ENCODE data around the gene TPSAB1.

The TPSAB1 gene

GRCh38 chr16:1211451-1212268, 28.8 kb upstream of the TPSAB1 start:
- H3K36me3 ChIP-seq (ENCODE audit: low read depth), result no peaks in the 10 kb centered on the region
- ATAC-seq (ENCODE audit: low read depth), result no peak
- DNase-seq (ENCODE audit: low spot score), result no peak
- no peaks in the 10 kb centered on the region for H3K9me3 ChIP-seq (ENCODE audit: severe bottlenecking)
- no peaks in the 10 kb centered on the region for H3K27me3 ChIP-seq (ENCODE audit: insufficient read depth, poor library complexity, severe bottlenecking)
- H3K27ac ChIP-seq (ENCODE audit: poor library complexity, severe bottlenecking), result no peak overlapping the region
- H3K4me1 ChIP-seq (ENCODE audit: insufficient read depth, poor library complexity, severe bottlenecking), result no peaks in the 10 kb centered on the region
- no peak for TF ChIP-seq CTCF (IDR thresholded peaks at IDR 0.05; ENCODE audit: poor library complexity, severe bottlenecking)
- no peak overlapping the region for H3K4me3 ChIP-seq (ENCODE audit: severe bottlenecking)

- no peak for TF ChIP-seq CTCF (IDR thresholded peaks at IDR 0.05; ENCODE audit: poor library complexity, severe bottlenecking)
- no peak for ATAC-seq (ENCODE audit: low read depth)
- H3K4me1 ChIP-seq (ENCODE audit: insufficient read depth, poor library complexity, severe bottlenecking), result no peaks in the 10 kb centered on the region
- no peak for DNase-seq (ENCODE audit: low spot score)
- no peaks in the 10 kb centered on the region for H3K27me3 ChIP-seq (ENCODE audit: insufficient read depth, poor library complexity, severe bottlenecking)
- H3K27ac ChIP-seq (ENCODE audit: poor library complexity, severe bottlenecking), result no peak overlapping the region
- no peaks in the 10 kb centered on the region for H3K36me3 ChIP-seq (ENCODE audit: low read depth)
- no peaks in the 10 kb centered on the region for H3K9me3 ChIP-seq (ENCODE audit: severe bottlenecking)
- H3K4me3 ChIP-seq (ENCODE audit: severe bottlenecking), result no peak overlapping the region
Measured at GRCh38 chr16:1212616-1213194, 27.8 kb upstream of the TPSAB1 start.

- no peaks in the 10 kb centered on the region for H3K36me3 ChIP-seq (ENCODE audit: low read depth)
- no peak for TF ChIP-seq CTCF (IDR thresholded peaks at IDR 0.05; ENCODE audit: poor library complexity, severe bottlenecking)
- H3K4me3 ChIP-seq (ENCODE audit: severe bottlenecking), result no peak overlapping the region
- H3K4me1 ChIP-seq (ENCODE audit: insufficient read depth, poor library complexity, severe bottlenecking), result no peaks in the 10 kb centered on the region
- DNase-seq (ENCODE audit: low spot score), result no peak
- ATAC-seq (ENCODE audit: low read depth), result no peak
- no peak overlapping the region for H3K27ac ChIP-seq (ENCODE audit: poor library complexity, severe bottlenecking)
- H3K9me3 ChIP-seq (ENCODE audit: severe bottlenecking), result no peaks in the 10 kb centered on the region
- no peaks in the 10 kb centered on the region for H3K27me3 ChIP-seq (ENCODE audit: insufficient read depth, poor library complexity, severe bottlenecking)
Measured at GRCh38 chr16:1213231-1213630, 27.3 kb upstream of the TPSAB1 start.

GRCh38 chr16:1213796-1214372, 26.6 kb upstream of the TPSAB1 start:
- H3K4me1 ChIP-seq (ENCODE audit: insufficient read depth, poor library complexity, severe bottlenecking), result no peaks in the 10 kb centered on the region

More at GRCh38 chr16:1213796-1214372, 26.6 kb upstream of the TPSAB1 start:
- Histone ChIP-seq H3K36me3 (ENCODE audit: low read depth) (no peaks in the 10 kb centered on the region), H3K27ac (ENCODE audit: poor library complexity, severe bottlenecking) (no peak overlapping the region), H3K9me3 (ENCODE audit: severe bottlenecking) (no peaks in the 10 kb centered on the region), H3K4me3 (ENCODE audit: severe bottlenecking) (no peak overlapping the region), H3K27me3 (ENCODE audit: insufficient read depth, poor library complexity, severe bottlenecking) (no peaks in the 10 kb centered on the region)
- ATAC-seq (ENCODE audit: low read depth), result no peak
- no peak for DNase-seq (ENCODE audit: low spot score)
- no peak for TF ChIP-seq CTCF (IDR thresholded peaks at IDR 0.05; ENCODE audit: poor library complexity, severe bottlenecking)
